ENCODE results near the gene SRI.
"Not testable (repeated sequence)": the region's sequence is repeated elsewhere in the genome, so short reads cannot be mapped to it uniquely, and the experiment has no call there.

SRI gene
- total RNA-seq: 22.9 to 31.8 (median 25.1) reads per million in 4 donors

DNA sequence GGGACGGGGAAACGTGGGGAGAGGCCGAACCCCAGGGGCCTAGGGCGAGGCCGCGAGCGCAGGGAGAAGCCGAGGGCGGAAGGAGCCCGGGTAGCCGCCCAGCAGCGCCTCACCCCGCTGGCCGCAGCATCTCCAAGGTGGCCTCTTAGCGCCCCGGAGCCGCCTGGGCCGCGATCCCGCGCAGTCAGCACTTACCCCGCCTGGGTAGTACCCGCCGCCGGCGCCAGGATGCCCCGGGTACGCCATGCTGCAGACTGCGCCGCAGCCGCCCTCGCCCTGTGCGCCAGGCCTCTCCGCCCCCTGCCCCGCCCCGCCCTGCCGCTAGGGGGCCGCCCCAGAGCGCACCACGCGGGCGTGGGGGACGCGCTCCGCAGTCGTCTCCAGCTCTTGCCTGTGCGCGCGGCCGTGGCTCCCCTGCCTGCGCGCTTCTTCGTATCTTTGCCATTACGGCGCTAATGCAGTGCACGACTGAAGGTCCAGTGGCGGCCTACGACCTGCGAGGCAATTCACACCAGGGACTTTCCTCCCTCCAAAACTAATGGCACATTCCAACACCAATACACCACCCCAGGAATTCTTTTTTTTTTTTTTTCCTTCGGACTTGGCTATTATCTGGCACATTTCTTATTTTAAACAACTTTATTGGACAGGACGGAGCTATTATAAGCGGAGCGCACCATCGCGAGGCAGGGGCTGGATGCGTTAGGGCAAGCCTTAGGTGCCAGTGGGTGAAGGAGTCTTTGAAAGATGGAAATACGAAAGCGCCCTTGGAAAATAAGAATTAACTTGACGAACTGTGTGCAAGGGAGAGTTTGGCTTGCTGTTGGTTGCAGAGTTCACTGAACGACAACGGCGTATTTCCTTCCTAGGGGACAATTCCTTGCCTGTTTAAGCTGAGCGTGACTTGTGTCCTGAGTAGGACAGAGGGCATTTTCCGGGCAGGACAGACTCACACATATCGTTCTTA, at the start of gene SRI:
Gene SRI, minus strand, starts transcription at position 258 of the 967 bp plus-strand sequence. Its CDS starts 12 bp downstream, at position 246.
- peak; percentile 83 to 91 (median 87) for DNase-seq

DNA sequence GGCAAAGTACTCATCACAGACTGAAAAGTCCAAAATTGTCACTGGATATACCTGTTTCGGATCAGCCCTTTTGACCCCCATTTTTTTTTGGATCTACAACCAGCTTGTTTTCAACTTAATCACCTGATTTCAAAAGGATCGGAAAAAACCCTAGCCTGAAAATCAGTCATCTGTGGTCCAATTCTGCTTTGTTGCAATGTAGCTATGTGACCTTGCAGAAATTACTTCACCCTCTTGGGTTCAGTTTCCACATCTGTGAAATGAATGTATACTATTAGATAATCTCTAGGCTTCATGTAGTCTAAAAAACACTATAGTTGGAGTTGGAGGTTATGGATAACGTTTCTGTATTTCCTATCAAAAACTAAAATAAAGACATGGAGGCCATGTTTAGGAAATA, 49.7 kb upstream of the SRI start:
- DNase-seq: no peak

- DNase-seq: no peak
Measured at GRCh38 chr7:88268858-88269257, 49.0 kb upstream of the SRI start.

GRCh38 chr7:88268051-88268450, 48.2 kb upstream of the SRI start:
- no peak for DNase-seq

GRCh38 chr7:88267421-88267820, 47.6 kb upstream of the SRI start:
- DNase-seq: no peak

DNA sequence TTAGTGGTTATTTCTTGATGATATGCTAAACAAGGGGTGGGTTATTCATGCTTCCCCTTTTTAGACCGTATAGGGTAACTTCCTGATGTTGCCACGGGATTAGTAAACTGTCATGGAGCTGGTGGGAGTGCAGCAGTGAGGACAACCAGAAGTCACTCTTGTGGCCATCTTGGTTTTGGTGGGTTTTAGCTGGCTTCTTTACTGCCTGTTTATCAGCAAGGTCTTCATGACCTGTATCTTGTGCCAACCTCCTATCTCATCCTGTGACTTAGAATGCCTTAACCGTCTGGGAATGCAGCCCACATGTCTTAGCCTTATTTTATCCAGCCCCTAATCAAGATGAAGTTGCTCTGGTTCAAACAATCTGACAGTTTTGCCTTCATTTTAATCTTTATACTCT, 45.1 kb upstream of the SRI start:
- DNase-seq: not testable (repeated sequence)

GRCh38 chr7:88262562-88262961, 42.7 kb upstream of the SRI start:
- no peak for DNase-seq

GRCh38 chr7:88260719-88261118, 40.9 kb upstream of the SRI start:
- DNase-seq: no peak

GRCh38 chr7:88259656-88260380, 40.0 kb upstream of the SRI start:
- DNase-seq: no peak

DNA sequence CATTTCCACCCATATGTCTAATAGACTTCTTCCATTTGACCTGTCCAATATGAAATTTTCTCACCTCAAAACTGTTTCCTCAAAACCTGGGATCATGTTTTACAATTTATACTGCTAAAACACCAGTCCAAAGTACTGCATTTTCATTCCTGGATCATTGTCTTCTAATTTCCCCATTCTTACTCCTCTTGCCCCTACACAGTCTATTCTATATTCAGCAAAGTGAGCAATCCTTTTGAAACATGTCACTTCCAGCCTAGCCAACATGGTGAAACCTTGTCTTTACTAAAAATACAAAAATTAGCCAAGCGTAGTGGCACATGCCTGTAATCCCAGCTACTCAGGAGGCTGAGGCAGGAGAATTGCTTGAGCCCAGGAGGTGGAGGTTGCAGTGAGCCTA, 38.5 kb upstream of the SRI start:
- not testable (repeated sequence) for DNase-seq

DNA sequence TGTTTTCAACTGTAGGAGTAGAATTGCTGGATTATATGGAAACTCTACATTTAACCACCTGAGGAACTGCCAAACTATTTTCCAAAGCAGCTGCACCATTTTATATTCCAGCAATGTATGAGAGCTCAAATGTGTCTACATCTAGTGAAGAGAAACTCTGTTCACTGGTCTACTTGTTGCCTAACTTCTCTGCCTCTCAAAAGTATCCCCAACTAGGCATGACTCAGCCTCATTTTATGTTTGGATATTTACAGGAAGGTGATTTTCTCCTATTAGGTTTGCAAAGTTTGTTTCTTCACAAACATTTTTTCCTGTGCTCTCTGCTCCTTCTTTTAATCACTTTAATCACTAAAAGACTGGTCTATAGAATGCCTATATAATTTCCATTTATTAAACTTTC, 37.1 kb upstream of the SRI start:
- DNase-seq: no peak

DNA sequence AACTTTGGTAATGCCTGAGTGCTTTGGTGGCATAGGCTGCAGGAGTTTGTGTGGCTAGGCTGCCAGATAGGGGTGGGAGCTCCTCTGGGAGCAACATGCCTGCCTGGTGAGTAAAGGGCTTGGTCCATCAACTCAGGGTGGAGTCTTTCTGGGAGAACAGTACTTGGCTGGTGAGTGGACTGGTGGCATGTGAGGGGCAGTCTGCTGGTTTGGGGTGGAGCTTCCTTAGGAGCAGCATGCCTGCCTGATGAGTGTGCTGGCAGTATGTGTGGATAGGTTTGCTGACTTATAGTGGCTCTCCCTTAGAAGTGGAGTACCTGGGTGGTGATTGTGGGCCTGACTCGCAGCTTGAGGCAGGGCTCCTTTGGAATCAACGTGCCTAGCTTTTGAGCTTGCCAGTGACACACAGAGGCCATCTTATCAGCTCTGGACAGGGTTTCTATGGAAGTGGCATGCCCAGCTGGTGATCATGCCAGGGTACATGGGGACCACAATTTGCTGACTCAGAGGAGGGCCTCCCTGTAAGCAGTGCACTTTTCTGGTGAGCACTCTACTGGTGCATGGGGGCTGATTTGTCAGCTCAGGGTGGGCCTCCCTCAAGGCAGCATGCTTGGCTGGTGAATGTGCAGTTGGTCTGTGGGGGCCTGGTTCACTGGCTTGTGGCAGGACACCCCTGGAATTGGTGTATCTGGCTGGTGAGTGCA, 35.0 kb upstream of the SRI start:
- DNase-seq: no peak

DNA sequence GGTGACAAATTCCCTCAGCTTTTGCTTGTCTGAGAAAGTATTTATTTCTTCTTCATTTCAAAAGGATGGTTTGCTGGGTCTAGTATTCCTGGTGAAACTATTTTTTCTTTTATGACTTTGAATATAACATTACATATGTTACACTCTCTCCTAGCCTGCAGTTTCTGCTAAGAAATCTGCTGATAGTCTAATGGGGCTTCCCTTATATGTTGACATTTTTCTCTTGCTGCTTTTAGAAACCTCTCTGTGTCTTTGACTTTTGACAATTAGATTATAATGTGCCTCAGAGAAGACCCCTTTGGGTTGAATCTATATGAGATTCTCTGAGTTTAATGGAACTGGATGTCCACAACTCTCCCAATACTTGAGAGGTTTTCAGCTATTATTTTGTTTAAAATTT, 33.8 kb upstream of the SRI start:
- no peak for DNase-seq

DNA sequence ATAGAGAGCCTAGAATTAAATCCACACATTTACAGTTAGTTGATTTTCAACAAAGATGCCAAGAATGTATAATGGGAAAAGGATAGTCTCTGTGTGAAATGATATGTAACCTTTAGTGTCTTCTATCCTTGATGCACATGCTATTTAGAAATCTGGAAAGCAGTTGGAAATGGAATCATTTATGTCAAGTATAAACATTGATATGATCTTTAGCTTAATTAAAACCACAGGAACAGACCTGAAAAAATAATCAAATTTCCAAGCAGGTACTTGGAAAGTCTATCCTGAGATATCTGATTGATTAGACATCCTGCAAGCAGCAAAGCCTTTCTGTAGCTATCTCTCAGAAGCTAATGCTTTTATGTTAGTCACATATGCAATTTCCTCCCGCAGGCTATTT, 24.4 kb upstream of the SRI start:
- no peak for DNase-seq

DNA sequence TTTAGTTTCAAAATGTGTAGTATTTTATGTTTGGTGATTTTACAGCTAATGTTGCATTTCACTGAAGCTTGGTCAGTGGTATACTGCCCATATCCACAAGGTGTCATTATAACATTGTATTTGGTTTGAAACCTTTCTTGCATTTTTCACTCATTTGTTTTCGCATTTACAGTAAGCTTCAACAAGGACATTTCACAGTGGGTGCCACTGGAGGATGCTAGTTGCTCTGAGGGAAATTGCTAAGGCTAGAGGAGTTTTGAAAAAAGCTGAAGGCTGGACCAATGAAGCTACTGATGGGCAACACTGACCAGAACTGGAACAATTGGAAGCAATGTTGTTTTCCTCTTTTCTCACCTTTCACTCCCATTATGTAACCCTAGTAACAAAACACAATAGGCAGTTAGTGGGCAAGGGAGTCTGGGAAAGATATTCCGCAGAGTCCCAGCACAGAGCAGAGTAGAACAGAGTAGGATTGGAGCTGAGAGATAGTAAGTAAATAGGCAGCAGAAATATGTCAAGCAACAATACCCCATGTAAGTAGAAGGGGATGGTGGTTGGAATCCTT, 23.6 kb upstream of the SRI start:
- peak in 1 of 5 donors; percentile 8 for DNase-seq

DNA sequence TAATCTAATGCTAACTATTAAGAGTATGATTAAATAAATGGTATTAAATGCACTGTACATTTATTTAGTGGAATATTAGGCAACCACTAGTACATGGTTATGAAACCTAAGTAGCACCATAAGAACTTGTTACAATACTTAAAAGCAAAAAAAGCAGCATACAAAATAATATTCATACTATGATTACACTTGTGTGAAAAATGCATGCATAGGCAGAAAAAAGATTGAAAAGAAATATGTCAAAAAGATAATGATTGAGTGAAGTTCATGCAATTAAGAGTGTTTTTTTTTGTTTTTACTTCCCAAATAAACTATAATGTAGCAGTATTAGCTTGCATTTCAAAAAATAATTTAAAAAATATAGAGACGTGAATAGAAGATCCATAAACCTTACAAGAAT, 20.0 kb upstream of the SRI start:
- DNase-seq: no peak

DNA sequence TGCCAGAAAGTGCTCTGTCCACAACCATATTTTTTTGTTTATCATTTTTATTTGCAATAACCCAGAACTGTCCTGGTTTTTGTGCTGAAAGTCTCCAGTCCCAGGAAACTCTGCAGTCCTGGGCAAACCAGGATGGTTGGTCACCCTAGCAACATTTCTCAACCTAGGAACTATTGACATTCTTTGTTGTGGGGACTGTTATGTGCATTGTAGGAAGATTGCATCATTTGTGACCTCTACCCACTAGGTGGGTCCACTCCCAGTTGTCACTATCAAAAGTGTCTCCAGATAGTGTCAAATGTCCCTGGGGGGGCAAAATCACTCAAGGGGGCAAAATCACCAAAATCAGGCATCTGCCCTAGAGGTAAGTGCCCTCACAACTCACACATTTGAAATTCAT, 14.0 kb upstream of the SRI start:
- DNase-seq: no peak

- no peak for DNase-seq
Measured at GRCh38 chr7:88230646-88231045, 10.8 kb upstream of the SRI start.

GRCh38 chr7:88229302-88229995, 9.6 kb upstream of the SRI start:
- no peak for DNase-seq

DNA sequence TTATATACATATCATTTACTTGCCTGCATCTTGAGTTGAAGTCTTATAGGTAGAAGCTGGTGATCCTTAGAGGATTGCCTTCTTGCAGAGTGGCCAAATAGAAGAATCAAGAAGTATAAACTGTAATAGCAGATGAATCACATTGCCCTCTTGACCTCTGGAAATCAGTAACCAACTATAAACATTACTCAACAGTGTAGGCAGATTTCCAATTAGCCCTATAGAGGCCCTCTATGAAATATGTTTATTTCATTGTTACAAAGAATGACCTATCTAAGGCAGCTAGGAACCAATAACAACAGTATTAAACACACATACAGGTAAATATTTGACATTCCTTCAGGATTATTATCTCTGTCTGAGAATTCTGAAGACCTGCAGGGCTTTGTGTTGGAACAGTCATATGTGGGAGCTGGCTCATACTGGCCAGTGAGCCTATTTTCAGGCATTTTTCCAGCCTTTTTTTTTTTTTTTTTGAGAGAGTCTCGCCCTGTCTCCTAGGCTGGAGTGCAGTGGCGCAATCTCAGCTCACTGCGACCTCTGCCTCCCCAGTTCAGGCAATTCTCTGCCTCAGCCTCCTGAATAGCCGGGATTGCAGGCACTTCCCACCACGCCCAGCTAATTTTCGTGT, 7.2 kb upstream of the SRI start:
- DNase-seq: no peak

DNA sequence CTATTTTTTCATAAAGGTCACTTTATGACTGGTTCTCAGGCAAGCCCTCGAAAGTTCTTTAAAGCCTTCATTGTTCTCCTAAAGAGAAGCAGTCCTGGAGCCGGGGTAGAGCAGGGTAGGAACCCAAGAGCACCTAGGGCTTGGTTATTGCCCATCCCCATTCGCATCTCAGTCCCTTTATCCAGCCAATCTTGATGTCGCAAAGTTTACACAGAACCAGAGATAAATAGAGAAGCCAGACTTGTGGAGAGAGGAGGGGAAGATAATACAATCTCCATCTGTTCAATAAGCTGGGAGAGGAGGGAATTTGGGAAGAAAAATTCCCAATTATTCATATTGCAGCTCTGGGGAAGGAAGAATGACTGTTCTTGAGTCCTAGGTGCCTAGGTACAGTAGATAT, 6.4 kb upstream of the SRI start:
- DNase-seq: no peak
